Keratinocyte (primary cell): Measurements from ENCODE around the gene IL1RAPL1. TPM values are rescaled to one million over a fixed set of nuclear protein-coding genes. Genes with fewer than 3 reads are reported as not detected.

ENCODE experiments used
- DNase-seq: peaks from one replicate; pipeline ENCODE4 v3.0.0-alpha.2; 2011; ENCODE audit warnings: low read depth, missing footprints, low spot score
- FAIRE-seq: peaks from 2 replicates; lab custom pipeline; 2011; peaks lifted over from hg19 to GRCh38; lab: Jason Lieb, UNC
- H2AFZ ChIP-seq: 2 replicates; pipeline ENCODE4 v1.6.0; 2012; ENCODE audit warnings: low read length, control low read depth, inconsistent platforms; ENCODE audit not compliant: control insufficient read depth
- H3K27ac ChIP-seq: 2 replicates; pipeline ENCODE4 v1.5.1; 2011; ENCODE audit warnings: low read length; ENCODE audit not compliant: control insufficient read depth, insufficient read depth
- H3K27me3 ChIP-seq: 3 replicates; pipeline ENCODE4 v1.6.0; 2011; ENCODE audit warnings: low read length; ENCODE audit not compliant: control insufficient read depth, insufficient read depth; ENCODE audit errors: extremely low read depth
- H3K36me3 ChIP-seq, 2 experiments: 2 replicates in 1 of 2; 3 replicates in 1 of 2; pipeline ENCODE4 v1.5.1; 2011; ENCODE audit warnings: low read length in 2 of 2, mild to moderate bottlenecking in 1 of 2; ENCODE audit not compliant: control insufficient read depth in 2 of 2, insufficient read depth in 2 of 2; ENCODE audit errors: extremely low read depth in 1 of 2
- H3K4me1 ChIP-seq: 3 replicates; pipeline ENCODE4 v1.5.1; 2011; ENCODE audit warnings: low read length; ENCODE audit not compliant: control insufficient read depth, insufficient read depth; ENCODE audit errors: extremely low read depth
- H3K4me2 ChIP-seq: 3 replicates; pipeline ENCODE4 v1.6.0; 2011; ENCODE audit warnings: low read depth, low read length; ENCODE audit not compliant: control insufficient read depth, insufficient read depth; ENCODE audit errors: extremely low read depth
- H3K4me3 ChIP-seq, 3 experiments: fragments of 200-600 bp in 1 of 3; sonication (generic) in 1 of 3; 2 replicates in 2 of 3; 3 replicates in 1 of 3; pipeline ENCODE4 v1.5.1; 2011 to 2016; ENCODE audit warnings: low read length in 3 of 3, mild to moderate bottlenecking in 3 of 3, control low read depth in 2 of 3, inconsistent platforms in 1 of 3, low read depth in 1 of 3, mixed read lengths in 1 of 3, mixed run types in 1 of 3, moderate library complexity in 1 of 3; ENCODE audit not compliant: control insufficient read depth in 2 of 3, insufficient read depth in 2 of 3; ENCODE audit errors: extremely low read depth in 1 of 3
- H3K79me2 ChIP-seq: 2 replicates; pipeline ENCODE4 v1.6.0; 2012; ENCODE audit warnings: low read length; ENCODE audit not compliant: control insufficient read depth, insufficient read depth
- H3K9ac ChIP-seq: 3 replicates; pipeline ENCODE4 v1.6.0; 2011; ENCODE audit warnings: low read length; ENCODE audit not compliant: control insufficient read depth, insufficient read depth; ENCODE audit errors: extremely low read depth
- H3K9me1 ChIP-seq: 3 replicates; pipeline ENCODE4 v1.6.0; 2011; ENCODE audit warnings: low read length; ENCODE audit not compliant: control insufficient read depth, insufficient read depth; ENCODE audit errors: extremely low read depth
- H3K9me3 ChIP-seq: 2 replicates; pipeline ENCODE4 v1.5.1; 2012; ENCODE audit warnings: low read depth, low read length; ENCODE audit not compliant: control insufficient read depth
- H4K20me1 ChIP-seq: 3 replicates; pipeline ENCODE4 v1.6.0; 2011; ENCODE audit warnings: low read length; ENCODE audit not compliant: control insufficient read depth, insufficient read depth; ENCODE audit errors: extremely low read depth
- EZH2 ChIP-seq: IDR thresholded peaks from one replicate; pipeline ENCODE4 v1.6.1; 2012; ENCODE audit warnings: inconsistent platforms, mild to moderate bottlenecking, low read length, moderate library complexity
- dilution Hi-C: fragments of 300-500 bp; cut with MboI; formaldehyde crosslinking; loops from one replicate; pipeline ENCODE4 v1.7.0; 2020; ENCODE audit warnings: low sequenced_read_pairs; ENCODE audit not compliant: extremely low pct_ligation_motif_present
- polyA plus RNA-seq, 5 experiments: library from polyadenylated mRNA; depleted of rRNA in 3 of 5; stranded (reverse) in 3 of 5; stranded (forward) in 1 of 5; unstranded in 1 of 5; fragments of >200 nt; gene quantifications; 1 replicate in 1 of 5; 2 replicates in 3 of 5; 3 replicates in 1 of 5; pipeline versions ENCODE4 v1.2.1 to v1.2.3, GENCODE V29; 2011 to 2012; ENCODE audit warnings: missing spikeins in 2 of 5, low read depth in 1 of 5, low replicate concordance in 1 of 5
- TF ChIP-seq, protein P1 (sequence below), 3 experiments: IDR thresholded peaks in 1 of 3; conservative IDR thresholded peaks in 1 of 3; optimal IDR thresholded peaks in 1 of 3; 2 replicates in 2 of 3; 3 replicates in 1 of 3; pipeline versions ENCODE3 to v1.5.1; 2011; ENCODE audit warnings: low read length in 3 of 3, mild to moderate bottlenecking in 3 of 3, moderate library complexity in 2 of 3, control low read depth in 1 of 3, inconsistent platforms in 1 of 3; ENCODE audit not compliant: insufficient read depth in 2 of 3; ENCODE audit errors: extremely low read depth in 1 of 3

The IL1RAPL1 gene
- polyA plus RNA-seq, 1 donor (not counting 4 experiments of a cell fraction or from before 2014, with no cell fraction given), result 2.8 TPM

DNA sequence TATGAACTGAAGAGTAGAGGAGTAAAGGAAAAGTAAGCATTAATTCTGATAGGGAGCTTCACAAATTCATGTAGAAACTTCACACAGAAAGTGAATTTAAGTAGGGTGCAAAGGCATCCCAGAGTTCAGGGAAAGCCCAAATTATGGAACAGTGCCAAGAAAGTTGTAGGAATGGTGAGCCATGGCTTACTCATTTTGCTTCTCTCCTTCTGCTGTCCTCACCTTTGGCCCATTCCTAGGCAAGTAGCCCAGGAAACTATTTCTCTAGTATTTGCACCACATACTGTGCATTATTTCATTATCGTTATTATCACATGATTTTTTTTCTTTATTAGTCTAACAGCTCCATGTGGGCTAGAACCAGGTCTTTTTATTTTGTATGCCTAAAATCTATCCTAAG is 34.9 kb upstream of the IL1RAPL1 start:
- no peaks in the 10 kb centered on the region for H3K36me3 ChIP-seq
- H3K4me3 ChIP-seq, result no peak overlapping the region
- dilution Hi-C loops, result no loop called here
- no peaks in the 10 kb centered on the region for H4K20me1 ChIP-seq
- no peak for DNase-seq
- H3K4me2 ChIP-seq, result no peak overlapping the region
- no peak for FAIRE-seq
- H3K9me3 ChIP-seq, result no peaks in the 10 kb centered on the region
- H3K9ac ChIP-seq, result no peak overlapping the region
- TF ChIP-seq, protein P1, sequence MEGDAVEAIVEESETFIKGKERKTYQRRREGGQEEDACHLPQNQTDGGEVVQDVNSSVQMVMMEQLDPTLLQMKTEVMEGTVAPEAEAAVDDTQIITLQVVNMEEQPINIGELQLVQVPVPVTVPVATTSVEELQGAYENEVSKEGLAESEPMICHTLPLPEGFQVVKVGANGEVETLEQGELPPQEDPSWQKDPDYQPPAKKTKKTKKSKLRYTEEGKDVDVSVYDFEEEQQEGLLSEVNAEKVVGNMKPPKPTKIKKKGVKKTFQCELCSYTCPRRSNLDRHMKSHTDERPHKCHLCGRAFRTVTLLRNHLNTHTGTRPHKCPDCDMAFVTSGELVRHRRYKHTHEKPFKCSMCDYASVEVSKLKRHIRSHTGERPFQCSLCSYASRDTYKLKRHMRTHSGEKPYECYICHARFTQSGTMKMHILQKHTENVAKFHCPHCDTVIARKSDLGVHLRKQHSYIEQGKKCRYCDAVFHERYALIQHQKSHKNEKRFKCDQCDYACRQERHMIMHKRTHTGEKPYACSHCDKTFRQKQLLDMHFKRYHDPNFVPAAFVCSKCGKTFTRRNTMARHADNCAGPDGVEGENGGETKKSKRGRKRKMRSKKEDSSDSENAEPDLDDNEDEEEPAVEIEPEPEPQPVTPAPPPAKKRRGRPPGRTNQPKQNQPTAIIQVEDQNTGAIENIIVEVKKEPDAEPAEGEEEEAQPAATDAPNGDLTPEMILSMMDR (optimal IDR thresholded peaks at IDR 0.05 in 1 of 3, IDR thresholded peaks at IDR 0.05 in 1 of 3, conservative IDR thresholded peaks at IDR 0.05 in 1 of 3; ENCODE audit: extremely low read depth in 1 of 3, insufficient read depth in 2 of 3, low read length in 3 of 3), result no peak
- TF ChIP-seq EZH2, result no peak
- no peaks in the 10 kb centered on the region for H3K27me3 ChIP-seq
- H3K27ac ChIP-seq, result no peak overlapping the region
- H3K4me1 ChIP-seq, result no peaks in the 10 kb centered on the region
- H3K79me2 ChIP-seq, result no peaks in the 10 kb centered on the region
- no peaks in the 10 kb centered on the region for H3K9me1 ChIP-seq
- H2AFZ ChIP-seq, result no peak overlapping the region

DNA sequence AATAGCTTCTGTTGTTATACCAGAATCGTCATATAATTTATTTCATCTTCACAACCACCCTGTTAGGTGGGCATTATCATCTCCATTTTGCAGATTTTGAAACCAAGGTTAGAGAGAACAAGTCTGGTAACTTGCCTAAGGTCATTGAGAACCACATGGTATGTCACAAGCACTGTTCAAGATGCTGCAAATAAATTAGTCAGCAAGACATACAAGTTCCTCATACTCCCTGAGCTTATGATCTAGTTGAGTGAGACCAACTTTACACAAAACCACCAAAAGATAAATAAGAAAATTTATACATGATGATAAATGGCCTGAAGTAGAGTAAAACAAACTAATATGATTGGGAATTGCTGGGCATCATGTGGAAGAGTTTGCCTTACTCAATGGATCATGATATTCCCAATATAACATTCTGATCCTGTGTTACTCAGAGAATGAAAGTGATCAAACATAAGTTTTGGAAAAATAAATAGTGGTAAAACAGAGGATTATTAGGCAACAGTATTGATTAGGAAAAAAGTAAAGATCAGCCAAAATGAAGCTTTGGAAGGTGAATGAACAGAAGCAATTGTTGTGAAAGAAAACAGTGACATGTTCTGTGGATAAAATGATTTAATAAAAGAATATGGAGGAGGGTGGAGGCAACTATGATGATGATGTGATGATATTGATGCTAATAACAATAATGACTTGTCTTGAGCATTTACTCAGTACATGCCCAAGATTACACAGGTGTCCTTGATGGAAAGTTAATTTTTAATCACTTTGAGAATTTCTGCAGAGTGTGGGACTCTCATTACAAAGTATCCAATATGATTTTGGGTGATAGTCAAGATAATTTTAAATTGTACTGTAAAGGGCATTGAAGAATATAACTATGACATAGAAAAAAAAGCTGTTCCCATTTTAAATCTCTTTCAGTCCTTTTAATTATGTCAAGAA is 34.1 kb upstream of the IL1RAPL1 start:
- Histone ChIP-seq H3K27me3 (no peaks in the 10 kb centered on the region), H3K4me3 (no peak overlapping the region), H3K79me2 (no peaks in the 10 kb centered on the region), H3K9ac (no peak overlapping the region), H4K20me1 (no peaks in the 10 kb centered on the region), H3K36me3 (no peaks in the 10 kb centered on the region), H3K9me3 (no peaks in the 10 kb centered on the region), H3K4me2 (no peak overlapping the region), H3K4me1 (no peaks in the 10 kb centered on the region), H3K9me1 (no peaks in the 10 kb centered on the region), H3K27ac (no peak overlapping the region), H2AFZ (no peak overlapping the region)
- FAIRE-seq, result no peak
- dilution Hi-C loops, result no loop called here
- DNase-seq, result no peak
- TF ChIP-seq, protein P1 (optimal IDR thresholded peaks at IDR 0.05 in 1 of 3, IDR thresholded peaks at IDR 0.05 in 1 of 3, conservative IDR thresholded peaks at IDR 0.05 in 1 of 3; ENCODE audit: extremely low read depth in 1 of 3, insufficient read depth in 2 of 3, low read length in 3 of 3), result no peak
- no peak for TF ChIP-seq EZH2
